Osteocyte (in vitro differentiated cells): ENCODE measurements around the gene CDAN1. TPM values are rescaled to one million over a fixed set of nuclear protein-coding genes. Genes with fewer than 3 reads are reported as not detected.

Experiments
- DNase-seq: peaks from one replicate; pipeline ENCODE4 v3.0.0; 2021; ENCODE audit warnings: mixed read lengths; ENCODE audit not compliant: unreplicated experiment; ENCODE audit errors: extremely low spot score
- H3K27ac Mint-ChIP-seq: one replicate; pipeline ENCODE4 v1.8.0; 2021; ENCODE audit warnings: mild to moderate bottlenecking, mixed read lengths; ENCODE audit not compliant: unreplicated experiment
- H3K27me3 Mint-ChIP-seq: one replicate; pipeline ENCODE4 v1.8.0; 2021; ENCODE audit warnings: mixed read lengths; ENCODE audit not compliant: unreplicated experiment
- H3K36me3 Mint-ChIP-seq: one replicate; pipeline ENCODE4 v1.8.0; 2021; ENCODE audit warnings: mixed read lengths; ENCODE audit not compliant: unreplicated experiment
- H3K4me1 Mint-ChIP-seq: one replicate; pipeline ENCODE4 v1.8.0; 2021; ENCODE audit warnings: mixed read lengths; ENCODE audit not compliant: unreplicated experiment
- H3K4me3 Mint-ChIP-seq: one replicate; pipeline ENCODE4 v1.8.0; 2021; ENCODE audit warnings: mild to moderate bottlenecking, moderate library complexity, mixed read lengths; ENCODE audit not compliant: unreplicated experiment
- H3K9me3 Mint-ChIP-seq: one replicate; pipeline ENCODE4 v1.8.0; 2021; ENCODE audit warnings: mixed read lengths; ENCODE audit not compliant: unreplicated experiment
- CTCF ChIP-seq: fragments of 200-600 bp; sonication (generic); IDR thresholded peaks from 2 replicates; pipeline ENCODE4 v1.5.0; 2021; ENCODE audit warnings: antibody characterized with exemption, mild to moderate bottlenecking, moderate library complexity
- total RNA-seq: library from RNA; stranded (reverse); gene quantifications from 2 replicates; pipeline ENCODE4 v1.2.1, GENCODE V29; 2021

The CDAN1 gene
- total RNA-seq, 1 donor from 2014 or later, result 24.0 TPM

GRCh38 chr15:42707068-42707467 lies 29.9 kb downstream of the CDAN1 start:
- H3K4me1 Mint-ChIP-seq, result no peaks in the 10 kb centered on the region
- H3K27ac Mint-ChIP-seq, result no peak overlapping the region
- no peak overlapping the region for H3K4me3 Mint-ChIP-seq
- H3K27me3 Mint-ChIP-seq, result no peaks in the 10 kb centered on the region
- no peaks in the 10 kb centered on the region for H3K9me3 Mint-ChIP-seq
- TF ChIP-seq CTCF, result no peak
- DNase-seq, result no peak
- H3K36me3 Mint-ChIP-seq, result peaks cover 15% of the 10 kb centered on the region

GRCh38 chr15:42705336-42705735 lies 31.6 kb downstream of the CDAN1 start:
- Mint-ChIP-seq H3K4me3 (no peak overlapping the region), H3K27me3 (no peaks in the 10 kb centered on the region), H3K9me3 (peaks cover 9% of the 10 kb centered on the region), H3K4me1 (no peaks in the 10 kb centered on the region), H3K27ac (no peak overlapping the region), H3K36me3 (peaks cover 26% of the 10 kb centered on the region)
- TF ChIP-seq CTCF, result no peak
- no peak for DNase-seq

DNA sequence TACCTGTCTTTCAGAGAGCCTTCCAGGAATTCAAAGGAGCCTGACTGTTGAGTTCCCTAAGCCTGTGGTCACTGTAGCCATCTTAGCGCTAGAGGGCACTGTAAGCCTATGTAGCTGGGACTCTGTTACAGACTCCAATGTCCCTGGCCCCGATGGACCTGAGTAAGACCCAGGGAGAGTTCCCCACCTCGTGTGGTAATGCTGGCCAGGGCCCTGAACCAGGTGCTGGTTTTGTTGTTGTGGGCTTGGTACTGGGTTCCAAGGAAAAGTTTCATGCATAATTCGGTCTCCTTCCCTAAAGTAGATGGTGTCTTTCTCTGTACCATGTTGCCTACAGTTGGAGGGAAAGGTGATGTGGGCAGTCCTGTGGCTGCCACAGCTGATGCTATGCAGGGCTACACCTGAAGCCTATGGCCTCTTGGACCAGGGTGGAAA lies 32.4 kb downstream of the CDAN1 start:
- H3K9me3 Mint-ChIP-seq, result peaks cover 13% of the 10 kb centered on the region
- peak; percentile 86 for TF ChIP-seq CTCF
- H3K27ac Mint-ChIP-seq, result peak overlapping the region; percentile 16
- H3K4me1 Mint-ChIP-seq, result no peaks in the 10 kb centered on the region
- DNase-seq, result peak; percentile 83
- no peak overlapping the region for H3K4me3 Mint-ChIP-seq
- H3K36me3 Mint-ChIP-seq, result peaks cover 31% of the 10 kb centered on the region
- no peaks in the 10 kb centered on the region for H3K27me3 Mint-ChIP-seq

- Mint-ChIP-seq H3K4me3 (no peak overlapping the region), H3K27me3 (no peaks in the 10 kb centered on the region), H3K9me3 (peaks cover 13% of the 10 kb centered on the region), H3K4me1 (no peaks in the 10 kb centered on the region), H3K27ac (no peak overlapping the region), H3K36me3 (peaks cover 43% of the 10 kb centered on the region)
- no peak for DNase-seq
- TF ChIP-seq CTCF, result no peak
These were observed 40.3 kb downstream of the CDAN1 start for GRCh38 chr15:42696626-42697025.

DNA sequence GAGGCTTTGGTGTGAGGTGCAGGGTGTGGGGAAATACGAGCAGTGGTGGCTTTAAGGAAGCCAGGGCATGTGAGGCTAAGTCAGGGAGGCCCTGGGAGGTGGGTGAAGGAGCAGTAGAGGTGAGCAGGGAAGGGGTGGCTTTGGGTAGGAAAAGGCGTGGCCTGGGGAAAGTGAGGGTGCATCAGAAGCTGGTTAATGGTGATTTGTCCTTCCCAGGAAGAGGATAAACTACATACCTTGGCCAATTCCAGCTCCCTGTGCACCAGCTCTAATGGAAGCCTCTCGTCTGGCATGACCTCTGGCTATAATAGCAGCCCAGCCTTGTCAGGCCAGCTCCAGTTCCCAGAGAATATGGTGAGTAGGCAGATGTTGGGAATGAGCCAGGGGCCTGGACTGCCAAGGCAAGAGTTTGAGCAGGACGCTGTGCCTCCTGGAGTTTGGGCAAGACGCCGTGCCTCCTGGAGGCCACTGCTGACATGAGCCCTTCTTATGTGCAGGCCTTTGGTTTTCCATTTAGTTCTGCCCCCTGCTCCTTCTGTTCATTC lies 41.3 kb downstream of the CDAN1 start:
- no peak overlapping the region for H3K27ac Mint-ChIP-seq

More for the DNA sequence above, 41.3 kb downstream of the CDAN1 start:
- Mint-ChIP-seq H3K9me3 (peaks cover 6% of the 10 kb centered on the region), H3K4me1 (no peaks in the 10 kb centered on the region), H3K36me3 (peaks cover 42% of the 10 kb centered on the region), H3K27me3 (no peaks in the 10 kb centered on the region), H3K4me3 (no peak overlapping the region)
- DNase-seq, result no peak
- no peak for TF ChIP-seq CTCF
